Psoas muscle (tissue), 8 donors: ENCODE results near the gene VPS36. TPM values are rescaled to one million over a fixed set of nuclear protein-coding genes. Genes with fewer than 3 reads are reported as not detected.

Experiments
- ATAC-seq, 4 donors: fragments of 200-7000 bp; cut with Tn5 transposase; one replicate each; pipeline ENCODE4 v1.9.1; 2020; ENCODE audit warnings: moderate library complexity in 3 of 4, mild to moderate bottlenecking in 2 of 4
- DNase-seq, 2 donors: peaks; one replicate each; pipeline ENCODE4 v3.0.0-alpha.2; 2020
- H3K27ac ChIP-seq: fragments of 200-600 bp; one replicate; pipeline ENCODE4 v1.8.0; 2022
- H3K27me3 ChIP-seq, 3 donors: fragments of 200-600 bp in 1 of 3; one replicate each; pipeline versions ENCODE4 v1.6.1 to v1.8.0; 2013 to 2022; ENCODE audit warnings: low read length in 2 of 3, mild to moderate bottlenecking in 2 of 3, moderate library complexity in 1 of 3; ENCODE audit not compliant: insufficient read depth in 3 of 3
- H3K36me3 ChIP-seq, 2 donors: fragments of 200-600 bp in 1 of 2; one replicate each; pipeline versions ENCODE4 v1.6.1 to v1.8.0; 2013 to 2022; ENCODE audit warnings: low read depth in 1 of 2, mild to moderate bottlenecking in 1 of 2, moderate library complexity in 1 of 2; ENCODE audit not compliant: insufficient read depth in 1 of 2
- H3K4me1 ChIP-seq: fragments of 200-600 bp; one replicate; pipeline ENCODE4 v1.8.0; 2022
- H3K4me3 ChIP-seq: fragments of 200-600 bp; one replicate; pipeline ENCODE4 v1.8.0; 2022; ENCODE audit warnings: mild to moderate bottlenecking
- H3K9me3 ChIP-seq: fragments of 200-600 bp; one replicate; pipeline ENCODE4 v1.8.0; 2022
- CTCF ChIP-seq: fragments of 200-600 bp; IDR thresholded peaks from one replicate; pipeline ENCODE4 v1.8.0; 2022; ENCODE audit warnings: antibody characterized with exemption
- WGBS, 3 donors: extraction: QIAGEN DNeasy Blood & Tissue Kit; methylation state at CpG; one replicate each; pipeline versions ENCODE4 v1.1.6 to v1.1.7; 2013; 5-methylcytosine and 5-hydroxymethylcytosine counted together
- intact Hi-C, 2 donors: fragments of 100-400 bp; cut with DNase I; formaldehyde crosslinking; loops; one replicate each; pipeline versions ENCODE4 v1.11.0 to v1.14.2; 2022
- polyA plus RNA-seq, 3 donors: library from polyadenylated mRNA; stranded (reverse); fragments of 200-250 nt; gene quantifications; one replicate each; pipeline ENCODE4 v1.2.3, GENCODE V29; 2013
- total RNA-seq, 4 donors: library from RNA; stranded (reverse); fragmentation: NEBNext Ultra II Directional in 2 of 4; extraction: Animal tissue kit (Norgen Biotek cat#: 25700) in 2 of 4; gene quantifications; one replicate each; pipeline versions ENCODE4 v1.2.1 to v1.2.4, GENCODE V29; 2021 to 2023
- donor health status: healthy with polysubstance abuse.
- donor health status: DM: no; HTN: no; CAD: no; lungs with moderate emphysema.
- donor health status: Bipolar disorder and iron deficiency.
- donor health status: healthy.
- donor health status: DM: yes; HTN: yes; CAD: no.
- donor health status: DM: no; HTN: no; CAD: no.
- donor health status: DM: no; HTN: no; CAD: no.
- donor health status: DM: yes; HTN: yes; CAD: no.

Gene VPS36
- total and polyA plus RNA-seq, 7 donors: 15.5 to 35.2 (median 29.2) TPM

- Histone ChIP-seq H3K36me3 (peaks cover 3 to 54% of the 10 kb centered on the region in 2 donors), H3K27me3 (no peaks in the 10 kb centered on the region), H3K27ac (no peak overlapping the region), H3K9me3 (no peaks in the 10 kb centered on the region), H3K4me1 (no peaks in the 10 kb centered on the region), H3K4me3 (no peak overlapping the region)
- intact Hi-C loops: no loop called here
- TF ChIP-seq CTCF: no peak
- 83 to 91% (median 85%) methylated on average over 4 of the region's 4 CpGs for WGBS, 3 donors
- no peak for DNase-seq
- no peak for ATAC-seq
Measured at GRCh38 chr13:52463526-52463925, 13.1 kb upstream of the VPS36 start.

GRCh38 chr13:52461265-52461664 is 10.8 kb upstream of the VPS36 start:
- H3K36me3 ChIP-seq: peaks cover 3 to 59% of the 10 kb centered on the region in 2 donors
- 78 to 92% (median 79%) methylated on average over 3 of the region's 3 CpGs for WGBS, 3 donors
- H3K27me3 ChIP-seq: no peaks in the 10 kb centered on the region
- ATAC-seq (no peak), DNase-seq (no peak)
- no peak overlapping the region for H3K4me3 ChIP-seq
- H3K4me1 ChIP-seq: peaks cover under 1% of the 10 kb centered on the region
- no peak for TF ChIP-seq CTCF
- H3K9me3 ChIP-seq: no peaks in the 10 kb centered on the region
- no peak overlapping the region for H3K27ac ChIP-seq
- intact Hi-C loops: no loop called here

DNA sequence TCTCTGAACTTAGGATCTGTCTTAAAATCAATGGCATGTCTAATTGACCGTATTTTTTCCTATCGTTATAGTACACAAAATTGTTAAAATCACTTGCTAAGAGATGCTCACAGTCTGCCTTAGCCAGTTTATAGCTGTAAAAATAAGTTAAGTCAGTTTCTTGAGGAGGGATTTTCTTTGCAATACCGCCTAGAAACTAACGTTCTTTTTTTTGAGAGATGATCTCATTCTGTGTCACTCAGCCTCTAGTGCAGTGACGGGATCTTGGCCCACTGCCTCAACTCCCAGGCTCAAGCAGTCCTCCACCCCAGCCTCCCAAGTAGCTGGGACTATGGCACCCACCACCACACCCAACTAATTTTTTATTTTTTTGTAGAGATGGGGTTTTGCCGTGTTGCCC is 9.2 kb upstream of the VPS36 start:
- intact Hi-C loops: loop anchor here (10.0 kb wide), 3 partner anchors 195 to 455 kb away; partner anchors contain the start of gene SUGT1 (in 1 of the 2)
- Histone ChIP-seq H3K4me3 (no peak overlapping the region), H3K27ac (no peak overlapping the region), H3K9me3 (no peaks in the 10 kb centered on the region), H3K36me3 (peaks cover 3 to 43% of the 10 kb centered on the region in 2 donors), H3K4me1 (peaks cover 3% of the 10 kb centered on the region), H3K27me3 (no peaks in the 10 kb centered on the region)
- no peak for ATAC-seq
- 72 to 81% (median 80%) methylated on average over 6 of the region's 6 CpGs for WGBS, 3 donors
- no peak for DNase-seq
- no peak for TF ChIP-seq CTCF

- Histone ChIP-seq H3K4me1 (peaks cover 11% of the 10 kb centered on the region), H3K36me3 (peaks cover 0 to 10% of the 10 kb centered on the region in 2 donors), H3K4me3 (peak overlapping the region; percentile 81), H3K27ac (peak overlapping the region; percentile 90), H3K9me3 (no peaks in the 10 kb centered on the region), H3K27me3 (no peaks in the 10 kb centered on the region)
- ATAC-seq (peak; percentile 58 to 66 (median 64)), DNase-seq (peak; percentile 66 to 78)
- intact Hi-C loops: loop anchor here (10.0 kb wide), 3 partner anchors 199 to 451 kb away; partner anchors contain the start of gene SUGT1 (in 1 of the 2)
- 0% methylated on average over 32 to 37 of the region's 37 CpGs for WGBS, 3 donors
- TF ChIP-seq CTCF: no peak
Measured at GRCh38 chr13:52455677-52456041, 5.2 kb upstream of the VPS36 start.
